Glutamatergic neuron (in vitro differentiated cells): Measurements from ENCODE around the gene PPP6R3. TPM values are rescaled to one million over a fixed set of nuclear protein-coding genes. Genes with fewer than 3 reads are reported as not detected.

Experiments used
- DNase-seq: peaks from one replicate; pipeline ENCODE4 v3.0.0; 2022
- H3K27ac Mint-ChIP-seq: one replicate; pipeline ENCODE4 v1.8.0; 2020; ENCODE audit warnings: mild to moderate bottlenecking, mixed read lengths, inconsistent platforms; ENCODE audit not compliant: unreplicated experiment
- H3K27me3 Mint-ChIP-seq: one replicate; pipeline ENCODE4 v1.8.0; 2020; ENCODE audit warnings: mild to moderate bottlenecking, moderate library complexity, mixed read lengths, inconsistent platforms; ENCODE audit not compliant: unreplicated experiment
- H3K36me3 Mint-ChIP-seq: one replicate; pipeline ENCODE4 v1.8.0; 2020; ENCODE audit warnings: mild to moderate bottlenecking, mixed read lengths, inconsistent platforms; ENCODE audit not compliant: unreplicated experiment
- H3K4me1 Mint-ChIP-seq: one replicate; pipeline ENCODE4 v1.8.0; 2020; ENCODE audit warnings: mild to moderate bottlenecking, low read depth, mixed read lengths, inconsistent platforms; ENCODE audit not compliant: unreplicated experiment
- H3K4me3 Mint-ChIP-seq: one replicate; pipeline ENCODE4 v1.8.0; 2020; ENCODE audit warnings: mild to moderate bottlenecking, mixed read lengths, inconsistent platforms; ENCODE audit not compliant: unreplicated experiment
- H3K9me3 Mint-ChIP-seq: one replicate; pipeline ENCODE4 v1.8.0; 2020; ENCODE audit warnings: mild to moderate bottlenecking, moderate library complexity, mixed read lengths, inconsistent platforms; ENCODE audit not compliant: unreplicated experiment
- total RNA-seq: library from RNA; stranded (reverse); fragmentation: NEBNext Ultra II Directional; extraction: Animal tissue kit (Norgen Biotek cat#: 25700); gene quantifications from one replicate; pipeline ENCODE4 v1.2.1, GENCODE V29; 2021; ENCODE audit not compliant: unreplicated experiment
- TF ChIP-seq, protein P1 (sequence below): fragments of 200-600 bp; sonication (generic); IDR thresholded peaks from one replicate; pipeline ENCODE4 v1.5.0; 2021; ENCODE audit not compliant: partially characterized antibody, unreplicated experiment

The PPP6R3 gene
- total RNA-seq, 1 donor from 2014 or later = 312 TPM

DNA sequence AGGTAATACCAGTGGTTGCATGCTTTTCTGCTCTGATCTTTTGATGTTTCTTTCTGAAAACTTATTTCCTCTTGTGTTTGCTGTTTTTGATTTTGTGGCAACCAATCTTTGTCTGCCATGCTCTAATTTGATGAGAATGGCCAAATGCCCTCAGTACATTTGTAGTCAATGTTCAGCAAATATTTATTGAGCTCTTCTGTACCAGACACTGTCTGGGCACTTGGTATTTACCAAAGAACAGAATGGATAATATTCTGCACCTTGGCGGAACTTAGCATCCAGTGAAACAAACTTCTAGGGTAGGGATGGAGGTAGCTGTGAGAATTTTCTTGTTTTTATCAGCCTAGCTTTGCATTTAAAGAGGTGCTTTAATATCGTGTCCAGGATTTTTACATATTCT, 19.6 kb downstream of the PPP6R3 start:
- no peak for DNase-seq
- no peaks in the 10 kb centered on the region for H3K27me3 Mint-ChIP-seq
- H3K27ac Mint-ChIP-seq = no peak overlapping the region
- TF ChIP-seq, protein P1, sequence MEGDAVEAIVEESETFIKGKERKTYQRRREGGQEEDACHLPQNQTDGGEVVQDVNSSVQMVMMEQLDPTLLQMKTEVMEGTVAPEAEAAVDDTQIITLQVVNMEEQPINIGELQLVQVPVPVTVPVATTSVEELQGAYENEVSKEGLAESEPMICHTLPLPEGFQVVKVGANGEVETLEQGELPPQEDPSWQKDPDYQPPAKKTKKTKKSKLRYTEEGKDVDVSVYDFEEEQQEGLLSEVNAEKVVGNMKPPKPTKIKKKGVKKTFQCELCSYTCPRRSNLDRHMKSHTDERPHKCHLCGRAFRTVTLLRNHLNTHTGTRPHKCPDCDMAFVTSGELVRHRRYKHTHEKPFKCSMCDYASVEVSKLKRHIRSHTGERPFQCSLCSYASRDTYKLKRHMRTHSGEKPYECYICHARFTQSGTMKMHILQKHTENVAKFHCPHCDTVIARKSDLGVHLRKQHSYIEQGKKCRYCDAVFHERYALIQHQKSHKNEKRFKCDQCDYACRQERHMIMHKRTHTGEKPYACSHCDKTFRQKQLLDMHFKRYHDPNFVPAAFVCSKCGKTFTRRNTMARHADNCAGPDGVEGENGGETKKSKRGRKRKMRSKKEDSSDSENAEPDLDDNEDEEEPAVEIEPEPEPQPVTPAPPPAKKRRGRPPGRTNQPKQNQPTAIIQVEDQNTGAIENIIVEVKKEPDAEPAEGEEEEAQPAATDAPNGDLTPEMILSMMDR = no peak
- H3K4me3 Mint-ChIP-seq = no peak overlapping the region
- peaks cover 10% of the 10 kb centered on the region for H3K36me3 Mint-ChIP-seq
- peaks cover 3% of the 10 kb centered on the region for H3K9me3 Mint-ChIP-seq
- H3K4me1 Mint-ChIP-seq = peaks cover 2% of the 10 kb centered on the region

GRCh38 chr11:68480852-68481510, 20.4 kb downstream of the PPP6R3 start:
- no peak for DNase-seq
- peaks cover 2% of the 10 kb centered on the region for H3K4me1 Mint-ChIP-seq
- H3K36me3 Mint-ChIP-seq = peaks cover 10% of the 10 kb centered on the region
- no peaks in the 10 kb centered on the region for H3K27me3 Mint-ChIP-seq
- peaks cover 3% of the 10 kb centered on the region for H3K9me3 Mint-ChIP-seq
- no peak overlapping the region for H3K27ac Mint-ChIP-seq
- no peak overlapping the region for H3K4me3 Mint-ChIP-seq
- TF ChIP-seq, protein P1 = no peak

DNA sequence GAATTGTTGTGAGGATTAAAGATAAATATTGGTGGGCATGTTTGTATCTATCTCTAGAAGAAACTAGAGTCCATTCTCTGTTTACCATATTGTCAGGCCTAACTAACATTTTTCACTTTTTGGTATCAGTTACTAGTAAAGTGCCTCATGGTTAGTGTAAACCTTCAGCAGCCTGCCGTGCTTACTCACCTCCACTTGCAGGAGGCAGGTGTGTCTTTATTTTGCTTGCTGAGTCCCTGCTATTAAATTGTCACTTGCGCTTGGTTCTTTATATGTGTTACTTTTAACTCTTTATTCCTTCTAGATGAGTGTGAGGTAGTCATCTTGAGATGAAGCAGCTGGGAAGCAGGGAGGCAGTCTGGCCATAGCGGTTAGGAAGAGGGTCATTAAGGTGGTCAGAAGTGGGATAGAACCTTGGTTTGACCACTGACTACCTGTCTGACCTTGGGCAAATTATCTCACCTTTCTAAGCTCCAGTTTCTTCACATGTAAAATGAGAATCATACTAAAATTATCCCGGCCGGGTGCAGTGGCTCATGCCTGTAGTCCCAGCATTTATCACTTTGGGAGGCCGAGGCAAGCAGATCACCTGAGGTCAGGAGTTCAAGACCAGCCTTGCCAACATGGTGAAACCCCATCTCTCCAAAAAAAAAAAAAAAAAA, 21.2 kb downstream of the PPP6R3 start:
- Mint-ChIP-seq H3K36me3 (peaks cover 13% of the 10 kb centered on the region), H3K9me3 (peaks cover 3% of the 10 kb centered on the region), H3K4me1 (peaks cover 2% of the 10 kb centered on the region), H3K4me3 (no peak overlapping the region), H3K27me3 (no peaks in the 10 kb centered on the region), H3K27ac (no peak overlapping the region)
- TF ChIP-seq, protein P1 = no peak
- no peak for DNase-seq

DNA sequence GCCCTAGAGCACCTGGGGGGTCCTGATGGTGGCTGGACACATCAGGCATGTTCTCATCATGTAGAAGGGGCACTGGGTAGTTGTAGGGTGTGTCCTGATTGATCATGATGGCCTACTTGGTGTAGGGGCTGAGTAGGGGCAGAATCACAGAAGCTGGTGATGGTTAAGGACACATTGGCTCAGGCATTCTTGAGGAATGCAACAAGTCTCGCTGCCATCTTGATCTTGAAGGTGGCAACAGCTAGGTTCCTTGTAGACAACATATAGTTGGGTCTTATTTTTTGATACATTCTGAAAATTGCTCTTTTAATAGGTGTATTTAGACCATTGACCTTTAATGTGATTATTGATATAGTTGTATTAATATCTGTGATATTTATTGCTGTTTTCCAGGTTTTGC, 28.1 kb downstream of the PPP6R3 start:
- Mint-ChIP-seq H3K4me3 (no peak overlapping the region), H3K36me3 (peaks cover 7% of the 10 kb centered on the region), H3K9me3 (no peaks in the 10 kb centered on the region), H3K27ac (no peak overlapping the region), H3K4me1 (no peaks in the 10 kb centered on the region), H3K27me3 (no peaks in the 10 kb centered on the region)
- TF ChIP-seq, protein P1 = no peak
- no peak for DNase-seq

DNA sequence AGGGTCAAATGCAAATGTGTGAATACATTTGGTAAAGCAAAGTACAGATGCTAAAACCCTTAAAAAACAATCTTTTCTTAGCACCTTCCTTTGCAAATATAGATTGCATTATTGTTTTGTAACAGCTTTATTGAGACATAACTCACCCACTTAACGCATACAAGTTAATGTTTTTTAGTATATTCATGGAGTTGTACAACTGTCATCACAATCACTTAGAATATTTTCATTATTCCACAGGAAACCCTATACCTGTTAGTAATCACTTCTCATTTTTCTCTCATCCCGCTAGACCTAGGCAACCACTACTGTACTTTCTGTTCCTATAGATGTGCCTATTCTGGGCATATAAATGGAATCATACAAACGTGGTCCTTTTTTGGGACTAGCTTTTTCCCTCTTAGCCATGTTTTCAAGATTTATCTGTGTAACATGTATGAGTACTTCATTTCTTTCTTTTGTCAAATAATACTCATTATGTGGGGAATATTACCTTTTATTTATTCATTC, 34.7 kb downstream of the PPP6R3 start:
- Mint-ChIP-seq H3K4me3 (no peak overlapping the region), H3K9me3 (no peaks in the 10 kb centered on the region), H3K27ac (no peak overlapping the region), H3K27me3 (no peaks in the 10 kb centered on the region), H3K4me1 (peaks cover 8% of the 10 kb centered on the region), H3K36me3 (no peaks in the 10 kb centered on the region)
- TF ChIP-seq, protein P1 = no peak
- no peak for DNase-seq
